MM.1S (cell line): ENCODE measurements around the gene TTLL1.

Experiments used
- EZH2 ChIP-seq: fragments of 300-600 bp; sonication (generic); optimal IDR thresholded peaks from 2 replicates; pipeline ENCODE3; 2017; ENCODE audit warnings: low read depth, mild to moderate bottlenecking, antibody characterized with exemption, low read length, mixed read lengths
- TF ChIP-seq, protein P1 (sequence below): fragments of 300-600 bp; sonication (generic); IDR thresholded peaks from 2 replicates; pipeline ENCODE4 v1.5.1; 2016; ENCODE audit warnings: antibody characterized with exemption, low read length, mixed read lengths

DNA sequence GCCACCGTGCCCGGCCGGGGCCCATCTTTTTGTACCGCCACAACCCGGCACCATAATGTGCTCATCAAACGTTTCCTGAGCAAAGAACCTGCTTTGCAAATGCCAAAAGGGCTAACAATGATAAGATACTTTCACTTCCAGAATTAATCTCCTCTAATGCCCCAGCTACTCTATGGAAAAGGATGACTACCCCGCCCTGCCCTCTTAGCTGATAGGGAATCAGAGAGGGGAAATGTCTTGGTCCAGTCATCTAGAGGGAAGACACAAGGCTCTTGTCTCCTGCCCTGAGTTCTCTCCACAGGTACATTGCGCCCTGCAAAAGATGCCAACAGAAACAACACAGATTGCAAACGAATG is 586 bp downstream of the TTLL1 start:
- TF ChIP-seq, protein P1, sequence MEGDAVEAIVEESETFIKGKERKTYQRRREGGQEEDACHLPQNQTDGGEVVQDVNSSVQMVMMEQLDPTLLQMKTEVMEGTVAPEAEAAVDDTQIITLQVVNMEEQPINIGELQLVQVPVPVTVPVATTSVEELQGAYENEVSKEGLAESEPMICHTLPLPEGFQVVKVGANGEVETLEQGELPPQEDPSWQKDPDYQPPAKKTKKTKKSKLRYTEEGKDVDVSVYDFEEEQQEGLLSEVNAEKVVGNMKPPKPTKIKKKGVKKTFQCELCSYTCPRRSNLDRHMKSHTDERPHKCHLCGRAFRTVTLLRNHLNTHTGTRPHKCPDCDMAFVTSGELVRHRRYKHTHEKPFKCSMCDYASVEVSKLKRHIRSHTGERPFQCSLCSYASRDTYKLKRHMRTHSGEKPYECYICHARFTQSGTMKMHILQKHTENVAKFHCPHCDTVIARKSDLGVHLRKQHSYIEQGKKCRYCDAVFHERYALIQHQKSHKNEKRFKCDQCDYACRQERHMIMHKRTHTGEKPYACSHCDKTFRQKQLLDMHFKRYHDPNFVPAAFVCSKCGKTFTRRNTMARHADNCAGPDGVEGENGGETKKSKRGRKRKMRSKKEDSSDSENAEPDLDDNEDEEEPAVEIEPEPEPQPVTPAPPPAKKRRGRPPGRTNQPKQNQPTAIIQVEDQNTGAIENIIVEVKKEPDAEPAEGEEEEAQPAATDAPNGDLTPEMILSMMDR = no peak
- TF ChIP-seq EZH2 = no peak
